Non-pigmented ciliary epithelial cell (primary cell): ENCODE results near the gene C19orf47.

Experiments used
- DNase-seq: peaks from one replicate; pipeline ENCODE4 v3.0.0-alpha.2; 2010; ENCODE audit warnings: low read depth

The C19orf47 gene

DNA sequence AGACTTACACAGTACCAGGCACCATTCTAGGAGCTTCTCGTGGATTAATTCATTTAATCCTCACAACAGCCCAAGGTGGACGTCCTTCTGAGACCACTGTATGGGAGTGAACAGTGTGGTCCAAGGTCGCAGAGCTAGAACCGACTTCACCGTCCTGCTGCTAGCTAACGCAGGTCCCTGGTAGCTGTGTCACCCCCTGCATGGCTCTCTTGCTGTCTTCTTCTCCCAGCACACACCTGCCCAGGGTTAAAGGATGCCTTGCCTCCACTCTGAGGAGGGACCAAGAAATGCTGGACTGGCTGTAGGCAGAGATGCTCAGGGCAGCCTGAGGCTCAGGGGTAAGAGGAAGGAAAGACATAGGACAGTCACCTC is 66.0 kb downstream of the C19orf47 start:
- no peak for DNase-seq

DNA sequence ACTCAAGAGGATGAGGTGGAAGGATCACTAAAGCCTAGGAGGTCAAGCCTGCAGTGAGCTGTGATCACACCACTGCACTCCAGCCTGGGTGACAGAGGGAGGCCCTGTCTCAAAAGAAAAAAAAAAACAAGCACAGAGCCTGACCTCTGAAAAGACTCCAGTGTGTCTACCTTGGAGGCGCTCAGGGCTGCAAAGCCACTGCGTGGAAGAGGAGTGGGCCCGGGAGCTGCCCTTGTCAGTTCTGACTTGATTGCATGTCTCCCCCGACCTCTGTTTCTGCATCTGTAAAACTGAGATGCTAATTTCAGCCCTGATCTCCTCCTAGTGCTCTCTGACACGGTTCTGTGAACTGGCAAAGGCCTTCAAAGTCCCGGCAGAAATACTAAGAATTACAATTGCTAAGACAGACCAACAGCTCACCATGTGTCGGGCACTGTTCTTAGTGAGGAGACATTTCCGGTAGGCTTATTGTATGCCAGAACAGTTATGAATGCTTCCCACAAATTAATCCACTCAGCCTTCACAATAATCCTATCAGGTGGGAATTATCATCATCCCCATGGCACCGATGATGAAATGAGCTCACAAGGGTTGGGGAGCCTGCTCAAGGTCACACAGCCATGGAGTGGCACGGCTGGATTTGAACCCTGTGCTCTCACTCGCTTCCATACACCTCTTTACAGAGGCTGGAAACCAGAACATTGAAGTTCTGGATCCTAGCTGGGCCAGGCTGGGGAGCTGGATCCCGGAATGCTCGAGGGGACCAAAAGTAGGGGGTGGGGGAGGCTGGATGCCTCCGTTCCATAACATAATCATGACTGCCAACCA is 66.6 kb downstream of the C19orf47 start:
- DNase-seq: no peak

DNA sequence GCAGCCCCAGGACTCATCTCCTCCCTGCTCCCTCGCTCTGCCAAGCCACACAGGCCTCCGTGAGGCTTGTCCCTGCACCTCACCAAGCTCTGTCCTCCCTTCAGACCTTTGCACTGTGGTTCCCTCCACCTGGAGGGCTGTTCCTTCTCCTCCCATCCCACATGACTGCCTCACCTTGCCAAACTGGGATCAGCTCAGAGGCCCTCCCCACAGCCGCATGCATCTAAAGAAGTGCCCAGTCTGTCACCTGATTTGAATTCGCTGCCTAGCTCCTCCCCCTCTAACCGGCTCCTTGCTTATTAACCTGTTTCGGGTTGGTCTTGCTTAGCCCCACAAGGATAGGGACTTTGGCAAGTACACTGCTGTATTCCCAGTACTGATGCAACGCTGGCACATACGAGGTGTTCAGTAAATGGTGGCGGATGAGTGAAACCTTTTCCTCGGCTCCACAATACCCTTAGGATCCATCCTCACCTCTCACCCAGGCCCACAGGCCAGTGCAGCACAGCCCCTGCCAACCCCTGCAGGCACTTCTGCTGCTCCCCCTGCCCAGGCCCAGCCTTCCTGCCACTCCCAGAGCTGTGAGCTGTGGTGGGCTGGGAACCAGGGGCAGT is 67.5 kb downstream of the C19orf47 start:
- DNase-seq: no peak

DNA sequence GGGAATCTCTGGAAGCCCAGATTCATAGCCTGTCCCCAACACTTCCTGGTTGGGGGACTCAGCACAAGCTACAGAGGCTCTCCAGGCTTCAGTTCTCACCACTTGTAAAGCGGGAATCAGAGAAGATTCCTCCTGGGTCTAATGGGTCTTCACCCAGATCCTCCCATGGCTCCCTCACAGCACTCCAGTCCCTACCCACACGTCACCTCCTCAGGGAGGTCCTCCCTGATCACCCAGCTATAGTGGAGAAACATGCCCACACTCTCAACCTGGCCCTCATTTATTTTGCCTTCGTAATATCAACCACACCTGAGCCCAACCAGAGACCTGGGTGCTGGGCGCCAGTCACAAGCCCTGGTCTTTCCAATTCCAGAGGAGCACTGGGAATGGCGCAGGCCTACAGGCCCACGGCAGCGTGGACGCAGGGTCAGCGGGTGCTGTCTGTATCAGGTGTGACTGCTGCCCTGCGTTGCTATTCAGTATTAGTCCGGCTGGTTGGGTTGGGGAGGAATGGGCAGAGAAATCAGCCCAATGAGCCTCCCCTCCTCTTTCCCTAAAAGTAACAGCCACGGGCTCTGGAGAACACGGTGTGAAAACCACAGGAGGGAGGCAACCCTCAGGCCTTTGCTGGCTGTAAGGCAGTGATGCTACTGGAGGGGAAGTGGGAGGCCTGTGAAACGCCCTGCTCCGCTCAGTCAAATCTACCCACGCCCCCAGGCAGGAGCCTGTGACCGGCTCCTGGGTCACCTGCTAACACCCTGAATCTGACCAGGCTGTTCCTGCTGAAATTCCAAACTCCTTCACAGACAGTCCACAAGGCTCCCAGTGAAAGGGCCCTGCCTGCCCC is 68.2 kb downstream of the C19orf47 start:
- no peak for DNase-seq

DNA sequence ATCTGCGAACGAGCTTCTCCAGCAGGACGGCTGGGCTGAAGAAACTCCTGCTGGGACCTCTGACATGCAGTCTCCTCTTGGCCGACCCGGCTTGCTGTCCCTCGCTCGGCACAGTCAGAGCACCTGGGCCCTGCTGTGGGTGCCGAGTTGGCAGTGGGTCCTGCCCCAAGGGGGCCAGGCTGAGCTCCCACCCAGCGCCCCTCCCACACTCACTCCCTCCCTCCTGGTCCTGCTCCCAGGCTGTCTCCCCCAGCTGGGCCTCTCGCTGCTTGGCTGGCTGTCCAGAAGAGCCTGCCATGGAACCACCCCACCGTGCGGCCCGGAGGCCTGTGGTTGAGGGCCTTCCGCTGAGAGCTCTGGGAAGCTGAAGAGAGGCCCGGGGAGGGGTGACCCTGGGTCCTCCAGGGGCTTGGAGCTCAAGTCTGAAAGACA is 69.1 kb downstream of the C19orf47 start:
- no peak for DNase-seq

DNA sequence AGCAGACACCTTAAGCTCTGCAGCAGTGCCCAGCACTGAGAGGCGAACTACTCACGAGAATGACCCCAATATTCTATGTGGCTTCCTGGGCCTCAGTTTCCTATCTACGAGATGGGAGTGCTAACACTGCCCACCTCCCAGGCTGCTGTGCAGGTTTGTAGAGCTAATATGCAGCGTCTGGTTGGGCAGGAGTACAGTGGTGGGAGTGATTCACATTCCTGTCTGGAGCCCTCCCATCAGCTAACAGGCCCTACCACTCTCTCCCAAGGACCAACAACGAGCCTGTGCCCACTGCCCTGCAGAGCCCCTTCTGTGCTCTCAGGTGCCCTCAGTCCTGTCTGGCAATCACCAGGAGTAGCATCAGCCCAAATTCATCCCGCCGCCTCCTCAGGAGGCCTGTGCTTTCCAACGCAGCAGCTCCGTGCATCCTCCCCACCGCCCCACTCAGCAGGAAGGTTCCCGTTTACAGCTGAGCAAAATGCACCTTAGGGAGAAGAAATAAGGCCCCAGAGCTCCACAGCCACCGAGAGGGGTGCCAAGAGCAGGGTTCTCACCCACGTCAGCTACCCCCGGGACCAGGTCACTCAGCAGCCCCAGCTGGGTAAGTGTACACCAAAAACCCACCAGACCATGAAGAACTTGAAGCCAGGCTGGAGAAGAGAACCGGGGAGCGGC is 69.7 kb downstream of the C19orf47 start:
- DNase-seq: no peak

DNA sequence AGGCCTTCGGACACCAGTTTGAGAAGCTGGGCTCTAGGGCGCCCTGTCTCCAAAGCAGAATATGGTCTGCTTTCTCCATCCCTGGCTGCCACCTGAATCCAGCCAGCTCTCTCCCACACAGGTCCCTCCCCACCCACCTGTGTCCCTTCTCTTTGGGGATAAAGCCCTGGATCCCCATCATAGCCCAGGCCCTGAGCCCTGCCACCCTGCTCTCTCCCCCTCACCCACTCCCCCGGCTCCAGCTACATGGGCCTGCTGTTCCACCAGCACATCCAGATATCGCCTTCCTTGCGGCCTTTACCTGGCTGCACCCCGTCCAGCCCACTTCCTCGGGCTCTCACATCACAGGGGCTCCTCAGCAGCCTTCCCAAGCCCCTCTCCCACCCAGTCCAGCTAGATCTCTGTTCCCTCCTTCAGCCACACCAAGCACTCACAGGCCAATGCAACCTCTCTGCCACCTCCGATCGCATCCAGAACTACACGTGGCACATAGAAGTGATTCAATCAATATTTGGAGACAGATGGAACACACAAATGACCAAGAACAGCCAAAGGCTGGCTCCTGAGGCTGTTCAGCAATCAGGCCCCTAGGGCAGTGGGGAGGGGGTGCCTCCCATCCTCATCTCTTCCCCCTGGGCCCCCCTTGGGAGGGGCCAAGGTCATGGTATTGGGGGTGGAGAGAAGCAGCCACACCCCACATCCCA is 70.7 kb downstream of the C19orf47 start:
- no peak for DNase-seq

DNA sequence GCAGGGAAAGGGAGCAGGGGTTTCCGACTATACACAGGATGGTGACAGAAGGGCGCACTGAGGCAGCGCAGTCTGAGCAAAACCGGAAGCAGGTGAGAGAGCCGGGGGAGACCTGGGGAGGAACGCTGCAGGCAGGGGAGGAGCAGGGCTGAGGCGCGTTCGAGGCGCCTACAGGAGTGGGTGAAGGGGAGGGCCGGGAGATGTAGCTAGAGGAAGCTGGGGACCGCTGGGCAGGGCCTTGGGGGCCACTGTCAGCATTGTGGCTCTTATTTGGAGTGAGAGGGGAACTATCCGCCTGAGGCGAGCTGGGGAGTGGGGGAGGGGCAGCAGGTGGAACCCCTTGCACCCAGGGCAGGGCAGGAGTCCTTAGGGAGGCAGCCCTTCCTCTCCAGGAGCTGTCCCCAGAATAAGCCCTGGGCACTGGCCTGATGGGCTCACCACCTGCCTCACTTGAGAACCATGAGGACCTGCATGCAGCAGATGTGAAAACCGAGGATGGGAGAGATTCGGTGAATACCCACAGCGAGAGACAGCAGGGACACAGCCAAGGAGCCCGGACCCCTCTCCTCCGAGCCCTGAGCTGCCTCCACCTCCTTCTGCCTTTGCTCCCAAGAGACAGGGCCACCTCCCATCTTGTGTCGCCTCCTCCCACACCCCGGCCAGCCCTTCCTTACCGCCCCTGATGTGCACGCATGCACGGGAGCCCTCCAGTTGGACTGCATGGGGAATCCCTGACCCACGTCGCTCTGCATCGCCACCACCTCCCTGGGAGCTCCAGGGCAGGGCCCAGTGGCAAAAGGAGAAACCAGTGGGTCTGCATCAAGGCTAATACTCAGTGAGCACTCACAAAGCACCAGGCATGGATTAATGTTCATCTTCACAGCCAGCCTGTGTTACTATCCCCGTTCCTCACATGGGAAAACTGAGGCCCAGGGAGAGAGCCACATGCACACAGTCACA is 73.3 kb downstream of the C19orf47 start:
- no peak for DNase-seq

DNA sequence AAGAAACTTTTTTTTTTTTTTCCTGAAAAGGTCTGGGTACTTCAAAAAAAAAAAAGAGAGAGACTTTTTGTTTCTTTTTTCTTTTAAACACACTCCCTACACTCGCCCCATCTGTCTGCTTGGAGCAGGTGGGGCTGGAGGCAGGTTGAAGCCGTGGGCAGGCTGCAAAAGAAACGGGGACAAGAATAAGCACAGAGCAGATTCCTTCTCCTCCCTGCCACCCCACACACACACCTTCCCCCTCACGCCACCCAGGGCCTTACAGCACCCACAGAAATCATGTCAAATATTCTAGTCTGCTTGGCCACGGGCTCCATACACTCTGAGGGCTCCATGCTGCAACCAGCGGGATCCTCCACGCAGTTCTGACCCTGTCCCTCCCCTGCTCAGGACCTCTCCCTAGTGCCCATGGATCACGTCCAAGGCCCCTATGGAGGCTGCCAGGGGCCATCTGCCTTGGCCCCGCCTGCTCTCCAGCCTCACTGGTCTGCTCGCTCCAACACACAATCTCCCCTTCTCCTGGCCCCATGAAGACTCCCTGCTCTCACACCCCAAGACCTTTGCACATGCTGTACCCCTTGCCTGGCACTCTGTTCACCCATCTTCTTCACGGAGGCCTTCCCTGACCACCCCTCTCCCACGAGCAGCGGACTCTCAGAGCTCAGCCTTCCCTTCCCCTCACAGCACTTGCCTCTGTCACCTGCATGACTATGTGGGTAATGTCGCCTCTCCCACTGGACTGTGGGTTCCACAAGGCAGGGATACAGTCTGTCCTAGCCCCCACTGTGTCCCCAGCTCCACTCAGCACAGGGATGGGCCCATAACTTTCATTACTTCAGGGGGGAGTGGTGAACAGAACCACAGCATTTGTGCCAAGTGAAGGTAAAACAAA is 74.5 kb downstream of the C19orf47 start:
- no peak for DNase-seq

DNA sequence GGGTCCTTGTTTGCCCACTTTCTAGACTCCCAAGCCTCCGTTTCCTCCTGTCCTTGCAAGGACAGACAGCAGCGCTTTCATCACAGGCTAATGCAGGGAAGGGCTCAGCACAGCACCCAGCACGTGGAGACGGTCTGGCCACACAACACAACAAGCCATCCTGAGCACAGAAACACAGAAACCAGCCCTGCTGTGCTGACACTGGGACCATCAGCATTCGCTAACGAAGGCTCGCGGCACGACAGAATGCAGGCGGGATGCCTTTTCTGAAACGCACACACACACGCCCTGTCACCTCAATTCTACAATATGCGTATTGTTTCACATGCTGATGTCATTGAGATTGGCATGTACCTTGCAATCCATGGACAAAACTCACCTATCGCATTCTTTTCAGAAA is 75.9 kb downstream of the C19orf47 start:
- DNase-seq: no peak

DNA sequence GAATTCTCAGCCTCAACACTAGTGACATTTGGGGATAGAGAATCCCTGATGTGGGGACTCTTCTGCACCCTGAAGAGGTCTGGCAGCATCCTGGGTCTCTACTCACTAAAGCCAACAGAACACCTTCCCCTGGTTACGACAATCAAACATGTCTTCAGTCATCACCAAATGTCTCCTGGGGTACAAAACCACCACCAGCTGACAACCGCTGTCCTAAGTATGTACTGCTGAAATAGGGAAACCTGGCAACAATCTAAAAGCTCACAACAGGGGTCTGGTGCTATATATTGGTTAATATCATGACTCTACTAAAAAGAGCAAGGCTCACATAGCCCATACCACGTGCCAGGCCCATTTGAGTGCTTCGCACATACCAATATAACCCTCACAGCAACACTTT is 76.5 kb downstream of the C19orf47 start:
- DNase-seq: no peak

DNA sequence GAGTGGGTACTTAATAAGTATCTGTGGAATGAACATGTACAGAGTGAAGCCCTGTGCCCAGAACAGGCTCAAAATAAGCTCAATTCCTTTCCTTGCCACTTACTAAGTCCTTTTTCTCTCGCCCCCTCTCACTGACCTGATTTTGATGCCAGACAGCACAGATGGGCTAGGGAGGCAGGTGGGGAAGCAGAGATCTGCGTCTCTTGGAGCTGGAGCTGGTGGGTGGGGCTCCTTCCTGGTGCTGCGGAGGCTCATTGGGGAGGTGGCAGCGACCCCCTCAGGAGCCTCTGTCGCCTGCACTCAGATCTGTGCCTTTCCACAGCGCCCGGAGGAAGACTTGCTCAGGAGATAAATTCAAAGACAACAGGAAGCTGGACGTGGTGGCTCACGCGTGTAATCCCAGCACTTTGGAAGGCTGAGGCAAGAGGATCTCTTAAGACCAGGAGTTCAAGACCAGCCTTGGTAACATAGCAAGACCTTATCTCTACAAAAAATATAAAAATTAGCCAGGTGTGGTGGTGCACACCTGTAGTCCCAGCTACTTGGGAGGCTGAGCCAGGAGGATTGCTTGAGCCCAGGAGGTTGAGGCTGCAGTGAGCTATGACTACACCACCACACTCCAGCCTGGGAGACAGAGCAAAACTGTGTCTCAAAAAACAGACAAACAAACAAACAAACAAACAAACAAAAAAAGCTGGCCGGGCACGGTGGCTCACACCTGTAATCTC is 77.7 kb downstream of the C19orf47 start:
- no peak for DNase-seq
